ENCODE results near the gene HAL. TPM values are rescaled to one million over a fixed set of nuclear protein-coding genes. Genes with fewer than 3 reads are reported as not detected.

Gene HAL
- total and polyA plus RNA-seq, 2 of the 13 experiments (the other 11 are each of a cell fraction or from before 2014, with no cell fraction given) = 0.89 to 37.8 TPM

GRCh38 chr12:95976416-95976832, 19.7 kb downstream of the HAL start (continued):
- TF ChIP-seq NR2C2 (CRISPR knock-in tag; IDR thresholded peaks at IDR 0.05; ENCODE audit: borderline replicate concordance) = peak; percentile 44; the same call in 1 of the 2 replicates
- peak; percentile 13; the same call in 1 of the 2 replicates for TF ChIP-seq STAG1 (CRISPR knock-in tag; IDR thresholded peaks at IDR 0.05)
- peak; percentile 31; the same call in 1 of the 2 replicates for TF ChIP-seq MIER3 (CRISPR knock-in tag; IDR thresholded peaks at IDR 0.05; ENCODE audit: borderline replicate concordance)
- TF ChIP-seq, protein P1, sequence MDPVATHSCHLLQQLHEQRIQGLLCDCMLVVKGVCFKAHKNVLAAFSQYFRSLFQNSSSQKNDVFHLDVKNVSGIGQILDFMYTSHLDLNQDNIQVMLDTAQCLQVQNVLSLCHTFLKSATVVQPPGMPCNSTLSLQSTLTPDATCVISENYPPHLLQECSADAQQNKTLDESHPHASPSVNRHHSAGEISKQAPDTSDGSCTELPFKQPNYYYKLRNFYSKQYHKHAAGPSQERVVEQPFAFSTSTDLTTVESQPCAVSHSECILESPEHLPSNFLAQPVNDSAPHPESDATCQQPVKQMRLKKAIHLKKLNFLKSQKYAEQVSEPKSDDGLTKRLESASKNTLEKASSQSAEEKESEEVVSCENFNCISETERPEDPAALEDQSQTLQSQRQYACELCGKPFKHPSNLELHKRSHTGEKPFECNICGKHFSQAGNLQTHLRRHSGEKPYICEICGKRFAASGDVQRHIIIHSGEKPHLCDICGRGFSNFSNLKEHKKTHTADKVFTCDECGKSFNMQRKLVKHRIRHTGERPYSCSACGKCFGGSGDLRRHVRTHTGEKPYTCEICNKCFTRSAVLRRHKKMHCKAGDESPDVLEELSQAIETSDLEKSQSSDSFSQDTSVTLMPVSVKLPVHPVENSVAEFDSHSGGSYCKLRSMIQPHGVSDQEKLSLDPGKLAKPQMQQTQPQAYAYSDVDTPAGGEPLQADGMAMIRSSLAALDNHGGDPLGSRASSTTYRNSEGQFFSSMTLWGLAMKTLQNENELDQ (CRISPR knock-in tag; IDR thresholded peaks at IDR 0.05; ENCODE audit: borderline replicate concordance) = no peak
- peak; percentile 90; the same call in 1 of the 2 replicates for TF ChIP-seq ZNF280D (CRISPR knock-in tag; IDR thresholded peaks at IDR 0.05)
- peak; percentile 68; the same call in 1 of the 2 replicates for TF ChIP-seq SNAPC2 (CRISPR knock-in tag; IDR thresholded peaks at IDR 0.05)
- TF ChIP-seq, protein P2, sequence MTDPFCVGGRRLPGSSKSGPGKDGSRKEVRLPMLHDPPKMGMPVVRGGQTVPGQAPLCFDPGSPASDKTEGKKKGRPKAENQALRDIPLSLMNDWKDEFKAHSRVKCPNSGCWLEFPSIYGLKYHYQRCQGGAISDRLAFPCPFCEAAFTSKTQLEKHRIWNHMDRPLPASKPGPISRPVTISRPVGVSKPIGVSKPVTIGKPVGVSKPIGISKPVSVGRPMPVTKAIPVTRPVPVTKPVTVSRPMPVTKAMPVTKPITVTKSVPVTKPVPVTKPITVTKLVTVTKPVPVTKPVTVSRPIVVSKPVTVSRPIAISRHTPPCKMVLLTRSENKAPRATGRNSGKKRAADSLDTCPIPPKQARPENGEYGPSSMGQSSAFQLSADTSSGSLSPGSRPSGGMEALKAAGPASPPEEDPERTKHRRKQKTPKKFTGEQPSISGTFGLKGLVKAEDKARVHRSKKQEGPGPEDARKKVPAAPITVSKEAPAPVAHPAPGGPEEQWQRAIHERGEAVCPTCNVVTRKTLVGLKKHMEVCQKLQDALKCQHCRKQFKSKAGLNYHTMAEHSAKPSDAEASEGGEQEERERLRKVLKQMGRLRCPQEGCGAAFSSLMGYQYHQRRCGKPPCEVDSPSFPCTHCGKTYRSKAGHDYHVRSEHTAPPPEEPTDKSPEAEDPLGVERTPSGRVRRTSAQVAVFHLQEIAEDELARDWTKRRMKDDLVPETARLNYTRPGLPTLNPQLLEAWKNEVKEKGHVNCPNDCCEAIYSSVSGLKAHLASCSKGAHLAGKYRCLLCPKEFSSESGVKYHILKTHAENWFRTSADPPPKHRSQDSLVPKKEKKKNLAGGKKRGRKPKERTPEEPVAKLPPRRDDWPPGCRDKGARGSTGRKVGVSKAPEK (CRISPR knock-in tag; IDR thresholded peaks at IDR 0.05; ENCODE audit: borderline replicate concordance) = peak; percentile 41; the same call in 1 of the 2 replicates
- no peak for TF ChIP-seq ZC3H4 (CRISPR knock-in tag; IDR thresholded peaks at IDR 0.05; ENCODE audit: borderline replicate concordance)
- TF ChIP-seq, protein P3, sequence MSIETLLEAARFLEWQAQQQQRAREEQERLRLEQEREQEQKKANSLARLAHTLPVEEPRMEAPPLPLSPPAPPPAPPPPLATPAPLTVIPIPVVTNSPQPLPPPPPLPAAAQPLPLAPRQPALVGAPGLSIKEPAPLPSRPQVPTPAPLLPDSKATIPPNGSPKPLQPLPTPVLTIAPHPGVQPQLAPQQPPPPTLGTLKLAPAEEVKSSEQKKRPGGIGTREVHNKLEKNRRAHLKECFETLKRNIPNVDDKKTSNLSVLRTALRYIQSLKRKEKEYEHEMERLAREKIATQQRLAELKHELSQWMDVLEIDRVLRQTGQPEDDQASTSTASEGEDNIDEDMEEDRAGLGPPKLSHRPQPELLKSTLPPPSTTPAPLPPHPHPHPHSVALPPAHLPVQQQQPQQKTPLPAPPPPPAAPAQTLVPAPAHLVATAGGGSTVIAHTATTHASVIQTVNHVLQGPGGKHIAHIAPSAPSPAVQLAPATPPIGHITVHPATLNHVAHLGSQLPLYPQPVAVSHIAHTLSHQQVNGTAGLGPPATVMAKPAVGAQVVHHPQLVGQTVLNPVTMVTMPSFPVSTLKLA (IDR thresholded peaks at IDR 0.05) = no peak
- 0 out of 2 replicates have a peak, but pooled peaks have one; percentile 29 for TF ChIP-seq MIER2 (CRISPR knock-in tag; IDR thresholded peaks at IDR 0.05)
